ENCODE data around the gene C1orf210. TPM values are rescaled to one million over a fixed set of nuclear protein-coding genes. Genes with fewer than 3 reads are reported as not detected.

The C1orf210 gene
- total and polyA plus RNA-seq, 2 experiments from 2014 or later = not detected

DNA sequence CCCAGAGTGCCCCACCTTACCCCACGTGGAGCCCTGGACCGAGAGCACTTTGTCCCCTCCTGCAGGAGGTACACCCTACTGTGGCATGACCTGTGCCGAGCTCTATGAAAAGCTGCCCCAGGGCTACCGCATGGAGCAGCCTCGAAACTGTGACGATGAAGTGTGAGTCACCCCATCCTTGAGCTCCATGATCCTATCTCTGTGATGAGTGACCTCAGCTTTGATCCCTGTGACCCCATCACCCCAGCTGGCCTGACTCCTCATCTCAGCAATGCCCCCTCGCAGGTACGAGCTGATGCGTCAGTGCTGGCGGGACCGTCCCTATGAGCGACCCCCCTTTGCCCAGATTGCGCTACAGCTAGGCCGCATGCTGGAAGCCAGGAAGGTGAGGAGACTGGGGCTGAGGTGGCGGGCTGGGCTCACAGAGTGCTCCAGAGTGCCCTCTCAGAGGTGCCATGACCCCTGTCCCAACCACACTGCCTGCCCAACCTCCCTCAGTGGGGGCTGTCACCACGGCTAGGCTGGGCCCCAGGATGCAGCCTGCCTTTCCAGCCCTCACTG, 36.0 kb upstream of the C1orf210 start:
- no peaks in the 10 kb centered on the region for H3K79me2 ChIP-seq (ENCODE audit: insufficient read depth)
- WGBS, 2 experiments (ENCODE audit: low coverage in 1 of 2, low lambda C conversion rate in 2 of 2, missing lambda C conversion rate in 2 of 2) = 89 to 90% methylated on average over 15 to 16 of the region's 16 CpGs
- in situ Hi-C loops (cut with MboI) = no loop called here
- H3K36me3 ChIP-seq (ENCODE audit: low read depth) = no peaks in the 10 kb centered on the region
- H4K20me1 ChIP-seq (ENCODE audit: insufficient read depth) = no peaks in the 10 kb centered on the region
- no peak overlapping the region for H3K27ac ChIP-seq
- H3K27me3 ChIP-seq (replicated peaks; ENCODE audit: insufficient read depth) = no peaks in the 10 kb centered on the region
- H3K9ac ChIP-seq = no peak overlapping the region
- no peak overlapping the region for H3K4me3 ChIP-seq
- H3K4me1 ChIP-seq (ENCODE audit: insufficient read depth) = no peaks in the 10 kb centered on the region
- no peak for DNase-seq
- H3K9me3 ChIP-seq (ENCODE audit: low read depth) = no peaks in the 10 kb centered on the region
- TF ChIP-seq EZH2 (IDR thresholded peaks at IDR 0.05; ENCODE audit: insufficient read depth, poor library complexity, severe bottlenecking) (no peak), EZH2phosphoT487 (IDR thresholded peaks at IDR 0.05; ENCODE audit: insufficient read depth, low read depth) (no peak)
- H3K9me2 ChIP-seq (ENCODE audit: insufficient read depth) = no peaks in the 10 kb centered on the region
- no peak overlapping the region for H2AFZ ChIP-seq
- no peak overlapping the region for H3K4me2 ChIP-seq (ENCODE audit: unreplicated experiment)
- H3F3A ChIP-seq (ENCODE audit: insufficient read depth) = no peaks in the 10 kb centered on the region

DNA sequence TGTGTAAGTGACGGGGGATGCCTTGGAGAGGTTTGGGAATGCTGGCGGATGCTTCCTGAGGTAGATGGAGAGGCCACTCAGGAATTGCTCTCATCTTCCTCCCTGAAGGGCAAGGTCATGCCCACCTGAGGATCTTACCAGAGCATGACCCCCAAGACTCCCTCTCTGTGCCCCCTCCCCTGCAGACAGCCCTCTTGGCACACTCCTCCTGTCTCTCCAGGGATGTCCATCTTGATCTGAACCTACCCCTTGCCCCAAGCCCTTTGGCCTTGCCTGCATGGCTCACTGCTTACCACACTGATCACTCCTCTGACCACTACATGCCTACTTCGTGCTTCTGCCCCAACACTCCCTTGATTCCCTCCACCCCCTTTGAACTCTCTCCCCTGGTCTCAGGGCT, 34.4 kb upstream of the C1orf210 start:
- H3K4me1 ChIP-seq (ENCODE audit: insufficient read depth) = no peaks in the 10 kb centered on the region
- H2AFZ ChIP-seq = no peak overlapping the region
- no peaks in the 10 kb centered on the region for H3K79me2 ChIP-seq (ENCODE audit: insufficient read depth)
- no peaks in the 10 kb centered on the region for H3F3A ChIP-seq (ENCODE audit: insufficient read depth)
- no peak overlapping the region for H3K4me3 ChIP-seq
- DNase-seq = no peak
- no peaks in the 10 kb centered on the region for H3K9me3 ChIP-seq (ENCODE audit: low read depth)
- WGBS, 2 experiments (ENCODE audit: low coverage in 1 of 2, low lambda C conversion rate in 2 of 2, missing lambda C conversion rate in 2 of 2) = 67 to 100% methylated on average over 2 to 3 of the region's 3 CpGs
- no peaks in the 10 kb centered on the region for H3K27me3 ChIP-seq (replicated peaks; ENCODE audit: insufficient read depth)
- no peak overlapping the region for H3K27ac ChIP-seq
- H3K9me2 ChIP-seq (ENCODE audit: insufficient read depth) = no peaks in the 10 kb centered on the region
- H3K4me2 ChIP-seq (ENCODE audit: unreplicated experiment) = no peak overlapping the region
- no peak overlapping the region for H3K9ac ChIP-seq
- H4K20me1 ChIP-seq (ENCODE audit: insufficient read depth) = no peaks in the 10 kb centered on the region
- no peak for TF ChIP-seq EZH2 (IDR thresholded peaks at IDR 0.05; ENCODE audit: insufficient read depth, poor library complexity, severe bottlenecking)
- no peak for TF ChIP-seq EZH2phosphoT487 (IDR thresholded peaks at IDR 0.05; ENCODE audit: insufficient read depth, low read depth)
- H3K36me3 ChIP-seq (ENCODE audit: low read depth) = no peaks in the 10 kb centered on the region
- in situ Hi-C loops (cut with MboI) = no loop called here

DNA sequence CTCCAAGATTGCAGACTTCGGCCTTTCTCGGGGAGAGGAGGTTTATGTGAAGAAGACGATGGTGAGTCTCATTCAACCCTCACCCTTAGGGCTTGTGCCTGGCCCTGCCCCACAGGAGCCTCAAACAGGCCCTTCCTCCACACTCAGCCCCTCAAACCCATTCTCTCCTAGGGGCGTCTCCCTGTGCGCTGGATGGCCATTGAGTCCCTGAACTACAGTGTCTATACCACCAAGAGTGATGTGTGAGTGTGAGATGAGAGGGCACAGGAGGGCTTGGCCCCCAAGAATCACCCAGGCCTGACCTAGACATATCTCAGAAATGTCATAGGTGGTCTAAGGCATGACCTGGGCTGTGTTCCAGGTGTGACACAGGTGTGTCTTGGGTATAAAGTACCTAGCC, 33.9 kb upstream of the C1orf210 start:
- Histone ChIP-seq H3K79me2 (ENCODE audit: insufficient read depth) (no peaks in the 10 kb centered on the region), H3K4me2 (ENCODE audit: unreplicated experiment) (no peak overlapping the region), H4K20me1 (ENCODE audit: insufficient read depth) (no peaks in the 10 kb centered on the region), H3K27ac (no peak overlapping the region), H3K27me3 (replicated peaks; ENCODE audit: insufficient read depth) (no peaks in the 10 kb centered on the region), H3F3A (ENCODE audit: insufficient read depth) (no peaks in the 10 kb centered on the region), H3K9ac (no peak overlapping the region), H2AFZ (no peak overlapping the region), H3K9me2 (ENCODE audit: insufficient read depth) (no peaks in the 10 kb centered on the region), H3K9me3 (ENCODE audit: low read depth) (no peaks in the 10 kb centered on the region), H3K4me1 (ENCODE audit: insufficient read depth) (no peaks in the 10 kb centered on the region), H3K36me3 (ENCODE audit: low read depth) (no peaks in the 10 kb centered on the region), H3K4me3 (no peak overlapping the region)
- in situ Hi-C loops (cut with MboI) = no loop called here
- TF ChIP-seq EZH2phosphoT487 (IDR thresholded peaks at IDR 0.05; ENCODE audit: insufficient read depth, low read depth) (no peak), EZH2 (IDR thresholded peaks at IDR 0.05; ENCODE audit: insufficient read depth, poor library complexity, severe bottlenecking) (no peak)
- DNase-seq = no peak
- 100% methylated on average over 5 of the region's 5 CpGs for WGBS, 2 experiments (ENCODE audit: low coverage in 1 of 2, low lambda C conversion rate in 2 of 2, missing lambda C conversion rate in 2 of 2)

DNA sequence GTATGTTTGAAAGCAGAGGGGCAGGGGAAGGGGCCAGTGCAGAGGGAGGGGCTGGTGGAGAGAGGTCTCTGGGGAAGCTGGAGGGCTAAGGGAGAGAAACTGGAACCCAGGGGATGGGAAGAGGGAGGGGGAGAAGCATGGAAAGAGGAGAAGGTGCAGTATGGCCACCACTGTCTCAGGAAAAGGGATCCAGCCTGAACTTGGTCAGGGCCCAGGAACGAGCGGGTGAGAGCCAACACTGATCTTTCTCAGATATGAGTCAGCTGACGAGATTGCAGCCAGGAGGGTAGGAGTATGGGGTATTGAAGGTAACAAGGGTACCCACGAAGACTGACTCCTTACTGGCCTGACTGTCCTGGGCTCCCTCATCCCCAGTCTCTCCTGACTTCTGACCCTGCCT, 33.5 kb upstream of the C1orf210 start:
- TF ChIP-seq EZH2phosphoT487 (IDR thresholded peaks at IDR 0.05; ENCODE audit: insufficient read depth, low read depth) = no peak
- TF ChIP-seq EZH2 (IDR thresholded peaks at IDR 0.05; ENCODE audit: insufficient read depth, poor library complexity, severe bottlenecking) = no peak
- no peaks in the 10 kb centered on the region for H3F3A ChIP-seq (ENCODE audit: insufficient read depth)
- no peaks in the 10 kb centered on the region for H4K20me1 ChIP-seq (ENCODE audit: insufficient read depth)
- H3K9me3 ChIP-seq (ENCODE audit: low read depth) = no peaks in the 10 kb centered on the region
- H3K4me2 ChIP-seq (ENCODE audit: unreplicated experiment) = no peak overlapping the region
- no peaks in the 10 kb centered on the region for H3K9me2 ChIP-seq (ENCODE audit: insufficient read depth)
- no peaks in the 10 kb centered on the region for H3K4me1 ChIP-seq (ENCODE audit: insufficient read depth)
- no peak for DNase-seq
- in situ Hi-C loops (cut with MboI) = no loop called here
- WGBS, 2 experiments (ENCODE audit: low coverage in 1 of 2, low lambda C conversion rate in 2 of 2, missing lambda C conversion rate in 2 of 2) = 73 to 85% methylated on average over 4 of the region's 4 CpGs
- no peaks in the 10 kb centered on the region for H3K79me2 ChIP-seq (ENCODE audit: insufficient read depth)
- no peak overlapping the region for H3K4me3 ChIP-seq
- H3K36me3 ChIP-seq (ENCODE audit: low read depth) = no peaks in the 10 kb centered on the region
- H3K9ac ChIP-seq = no peak overlapping the region
- H3K27me3 ChIP-seq (replicated peaks; ENCODE audit: insufficient read depth) = no peaks in the 10 kb centered on the region
- no peak overlapping the region for H3K27ac ChIP-seq
- no peak overlapping the region for H2AFZ ChIP-seq
